WTC11 (cell line): ENCODE results near the gene ORAI1. TPM values are rescaled to one million over a fixed set of nuclear protein-coding genes. Genes with fewer than 3 reads are reported as not detected.

Source experiments
- ATAC-seq: fragments of 200-7000 bp; cut with Tn5 transposase; 2 replicates; pipeline ENCODE4 v1.10.0; 2021; ENCODE audit warnings: mild to moderate bottlenecking, moderate library complexity
- Bru-seq: library from RNA; stranded (reverse); fragments of 400-500 nt; gene quantifications from one replicate; lab custom pipeline; 2021; lab: Mats Ljungman, UMichigan
- CTCF ChIA-PET: fragments of 300-600 bp; sonication (Branson Sonifier 250); formaldehyde crosslinking; loops from one replicate; lab custom pipeline; 2021; ENCODE audit warnings: antibody characterized with exemption; lab: Charles Lee
- POLR2A ChIA-PET: fragments of 350-600 bp; sonication (Branson Sonifier 250); formaldehyde crosslinking; loops from one replicate; lab custom pipeline; 2021; ENCODE audit warnings: antibody characterized with exemption; lab: Charles Lee
- DNase-seq: peaks from one replicate; pipeline ENCODE4 v3.0.0; 2021; ENCODE audit warnings: low spot score
- H3K27ac Mint-ChIP-seq: 2 replicates; pipeline ENCODE4 v1.8.0; 2021; ENCODE audit warnings: mixed read lengths
- H3K27me3 Mint-ChIP-seq: 2 replicates; pipeline ENCODE4 v1.8.0; 2021; ENCODE audit warnings: low read depth, mild to moderate bottlenecking, moderate library complexity, mixed read lengths
- H3K36me3 Mint-ChIP-seq: 2 replicates; pipeline ENCODE4 v1.8.0; 2021; ENCODE audit warnings: mixed read lengths
- H3K4me1 Mint-ChIP-seq: 2 replicates; pipeline ENCODE4 v1.8.0; 2022; ENCODE audit warnings: mixed read lengths
- H3K4me3 Mint-ChIP-seq: 2 replicates; pipeline ENCODE4 v1.8.0; 2021; ENCODE audit warnings: mild to moderate bottlenecking, moderate library complexity, mixed read lengths
- H3K9me3 Mint-ChIP-seq: 2 replicates; pipeline ENCODE4 v1.8.0; 2021; ENCODE audit warnings: mixed read lengths
- FOXK1 ChIP-seq: sonication (generic); formaldehyde crosslinking; IDR thresholded peaks from 2 replicates; pipeline ENCODE4 v1.8.0; 2022; ENCODE audit warnings: mild to moderate bottlenecking, moderate library complexity, missing genetic modification reagents
- GABPB1 ChIP-seq: sonication (generic); formaldehyde crosslinking; IDR thresholded peaks from 2 replicates; pipeline ENCODE4 v1.8.1; 2023; ENCODE audit warnings: mild to moderate bottlenecking, missing genetic modification reagents
- NFATC4 ChIP-seq: fragments of 250-450 bp; sonication (Bioruptor Pico); IDR thresholded peaks from 2 replicates; pipeline ENCODE4 v1.9.0; 2021; ENCODE audit warnings: mild to moderate bottlenecking
- NFYB ChIP-seq: sonication (generic); formaldehyde crosslinking; conservative IDR thresholded peaks from 2 replicates; pipeline ENCODE4 v1.8.0; 2022; ENCODE audit warnings: low read depth, missing genetic modification reagents
- OVOL2 ChIP-seq: fragments of 250-450 bp; sonication (Bioruptor Pico); IDR thresholded peaks from 2 replicates; pipeline ENCODE4 v1.9.0; 2021; ENCODE audit warnings: mild to moderate bottlenecking, borderline replicate concordance
- SP1 ChIP-seq: sonication (generic); formaldehyde crosslinking; conservative IDR thresholded peaks from 2 replicates; pipeline ENCODE4 v1.8.1; 2022; ENCODE audit warnings: missing genetic modification reagents
- TEAD1 ChIP-seq: sonication (generic); formaldehyde crosslinking; IDR thresholded peaks from 2 replicates; pipeline ENCODE4 v1.8.0; 2022; ENCODE audit warnings: mild to moderate bottlenecking, missing genetic modification reagents
- ZBTB21 ChIP-seq: sonication (generic); formaldehyde crosslinking; IDR thresholded peaks from 2 replicates; pipeline ENCODE4 v1.8.1; 2023; ENCODE audit warnings: mild to moderate bottlenecking, missing genetic modification reagents, borderline replicate concordance
- ZNF138 ChIP-seq: sonication (generic); formaldehyde crosslinking; conservative IDR thresholded peaks from 2 replicates; pipeline ENCODE4 v1.8.1; 2022; ENCODE audit warnings: mild to moderate bottlenecking, moderate library complexity, missing genetic modification reagents
- ZNF232 ChIP-seq: sonication (generic); formaldehyde crosslinking; IDR thresholded peaks from 2 replicates; pipeline ENCODE4 v1.8.0; 2022; ENCODE audit warnings: mild to moderate bottlenecking, missing genetic modification reagents
- ZNF317 ChIP-seq: sonication (generic); formaldehyde crosslinking; IDR thresholded peaks from 2 replicates; pipeline ENCODE4 v1.8.1; 2023; ENCODE audit warnings: low read depth, mild to moderate bottlenecking, moderate library complexity, missing genetic modification reagents, borderline replicate concordance
- ZNF416 ChIP-seq: fragments of 250-450 bp; sonication (Bioruptor Pico); IDR thresholded peaks from 2 replicates; pipeline ENCODE4 v1.9.0; 2021; ENCODE audit warnings: mild to moderate bottlenecking, inconsistent platforms
- ZNF423 ChIP-seq: fragments of 250-450 bp; sonication (Bioruptor Pico); IDR thresholded peaks from 2 replicates; pipeline ENCODE4 v2.1.2; 2022; ENCODE audit warnings: mild to moderate bottlenecking, moderate library complexity
- long read RNA-seq, 3 experiments: library from RNA in 1 of 3; library from capped mRNA in 1 of 3; library from polyadenylated mRNA in 1 of 3; unstranded in 2 of 3; stranded (forward) in 1 of 3; transcript quantifications; one replicate each; pipeline ENCODE4 v2.0.0, GENCODE V29; 2021
- total RNA-seq: library from RNA; stranded (reverse); gene quantifications from 3 replicates; pipeline ENCODE4 v1.2.3, GENCODE V29; 2021
- TF ChIP-seq, protein P1 (sequence below): sonication (generic); formaldehyde crosslinking; IDR thresholded peaks from 2 replicates; pipeline ENCODE4 v1.8.0; 2022; ENCODE audit warnings: mild to moderate bottlenecking, missing genetic modification reagents
- TF ChIP-seq, protein P2 (sequence below): sonication (generic); formaldehyde crosslinking; IDR thresholded peaks from 2 replicates; pipeline ENCODE4 v1.8.1; 2022; ENCODE audit warnings: low read depth, mild to moderate bottlenecking, moderate library complexity, missing genetic modification reagents, borderline replicate concordance
- TF ChIP-seq, protein P3 (sequence below): fragments of 250-450 bp; sonication (Bioruptor Pico); IDR thresholded peaks from 2 replicates; pipeline ENCODE4 v1.9.0; 2021; ENCODE audit warnings: mild to moderate bottlenecking
- TF ChIP-seq, protein P4 (sequence below): sonication (generic); formaldehyde crosslinking; IDR thresholded peaks from 2 replicates; pipeline ENCODE4 v1.8.1; 2023; ENCODE audit warnings: mild to moderate bottlenecking, missing genetic modification reagents
- TF ChIP-seq, protein P5 (sequence below): sonication (generic); formaldehyde crosslinking; IDR thresholded peaks from 2 replicates; pipeline ENCODE4 v1.8.1; 2022; ENCODE audit warnings: mild to moderate bottlenecking, moderate library complexity, missing genetic modification reagents
- TF ChIP-seq, protein P6 (sequence below): sonication (generic); formaldehyde crosslinking; IDR thresholded peaks from 2 replicates; pipeline ENCODE4 v1.8.1; 2023; ENCODE audit warnings: mild to moderate bottlenecking, moderate library complexity, missing genetic modification reagents
- TF ChIP-seq, protein P7 (sequence below): sonication (generic); formaldehyde crosslinking; IDR thresholded peaks from 2 replicates; pipeline ENCODE4 v1.8.0; 2023; ENCODE audit warnings: mild to moderate bottlenecking, missing genetic modification reagents
- TF ChIP-seq, protein P8 (sequence below): sonication (generic); formaldehyde crosslinking; IDR thresholded peaks from 2 replicates; pipeline ENCODE4 v1.8.1; 2023; ENCODE audit warnings: mild to moderate bottlenecking, missing genetic modification reagents, moderate library complexity
- TF ChIP-seq, protein P9 (sequence below): sonication (generic); formaldehyde crosslinking; IDR thresholded peaks from 2 replicates; pipeline ENCODE4 v1.8.0; 2022; ENCODE audit warnings: mild to moderate bottlenecking, missing genetic modification reagents

Gene ORAI1
- total RNA-seq, result 27.7 to 28.9 TPM (median 28.6 TPM) in 3 replicates
- percentile 73 among the genes with signal in this experiment for Bru-seq, nascent RNA
- long read RNA-seq, experiment 1, transcript ORAI1-203 (2 exons, 2,138 nt), result major isoform, 107 of 119 reads
- long read RNA-seq, experiment 1, partial matches to known transcripts, result 0 of 119 reads
- long read RNA-seq, experiment 1, other reads (novel, unspliced or antisense), result 8 of 119 reads
- long read RNA-seq, experiment 2, transcript ORAI1-203 (2 exons, 2,138 nt), result major isoform, 69 of 81 reads
- long read RNA-seq, experiment 2, partial matches to known transcripts, result 8 of 81 reads
- long read RNA-seq, experiment 2, other reads (novel, unspliced or antisense), result 4 of 81 reads
- long read RNA-seq, experiment 3, result 0 reads

DNA sequence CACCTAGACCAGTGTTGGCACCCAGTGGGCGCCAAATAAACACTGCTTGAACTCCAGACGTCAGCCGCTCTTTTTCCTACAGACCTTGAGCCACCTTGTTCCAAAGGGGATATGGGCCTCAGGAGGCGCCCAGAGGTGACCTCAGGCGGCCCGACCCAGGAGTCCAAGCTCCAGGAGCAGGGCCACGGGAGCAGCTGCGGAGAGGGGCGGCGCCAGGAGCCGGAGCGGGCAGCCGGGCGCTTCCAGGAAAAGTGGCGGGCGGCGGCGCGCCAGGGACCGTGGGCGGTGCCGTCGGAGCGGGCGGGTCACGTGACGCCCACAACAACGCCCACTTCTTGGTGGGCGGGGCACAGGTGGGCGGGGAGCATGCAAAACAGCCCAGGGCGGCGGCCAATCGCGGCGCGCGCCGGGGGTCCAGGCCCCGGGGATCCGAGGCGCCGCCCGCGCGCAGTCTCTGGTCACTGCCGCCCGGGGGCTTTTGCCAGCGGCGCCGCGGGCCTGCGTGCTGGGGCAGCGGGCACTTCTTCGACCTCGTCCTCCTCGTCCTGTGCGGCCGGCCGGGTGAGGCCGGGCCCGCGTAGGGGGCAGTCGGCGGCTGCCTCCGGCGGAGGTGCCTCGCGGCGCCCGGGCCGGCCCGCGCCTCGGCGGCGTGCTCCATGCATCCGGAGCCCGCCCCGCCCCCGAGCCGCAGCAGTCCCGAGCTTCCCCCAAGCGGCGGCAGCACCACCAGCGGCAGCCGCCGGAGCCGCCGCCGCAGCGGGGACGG is at the start of gene ORAI1:
ORAI1 (plus strand) TSS at position 444 of the 766 bp plus-strand sequence.
- Mint-ChIP-seq H3K4me3 (peak within 1 kb of the TSS; percentile 81), H3K27me3 (no peaks in the 10 kb centered on the region), H3K27ac (peak within 1 kb of the TSS; percentile 80), H3K36me3 (peaks cover 6% of the 10 kb centered on the region; the same call in 1 of the 2 replicates), H3K9me3 (no peaks in the 10 kb centered on the region), H3K4me1 (peaks cover 49% of the 10 kb centered on the region)
- peak; percentile 96 for DNase-seq
- ATAC-seq, result peak; percentile 72
- POLR2A ChIA-PET, result interaction anchor here (0.6 to 4.3 kb wide), 12 partner anchors 12 to 183 kb away, joined by 3 to 73 read pairs (median 4); partner anchors contain the start of genes KDM2B, MORN3 and TMEM120B
- CTCF ChIA-PET, result interaction anchor here (1.0 to 6.6 kb wide), 19 partner anchors 10 to 126 kb away, joined by 3 to 67 read pairs (median 7); partner anchors contain the start of genes KDM2B and MORN3
- TF ChIP-seq GABPB1 (peak; percentile 14; the same call in 1 of the 2 replicates), NFYB (CRISPR knock-in tag) (no peak), ZNF317 (CRISPR knock-in tag) (no peak), TEAD1 (0 out of 2 replicates have a peak, but pooled peaks have one; percentile 17), ZNF416 (CRISPR knock-in tag) (0 out of 2 replicates have a peak, but pooled peaks have one; percentile 16), ZNF138 (CRISPR knock-in tag) (no peak), ZNF423 (CRISPR knock-in tag) (peak; percentile 55), SP1 (CRISPR knock-in tag) (peak; percentile 94), ZNF232 (CRISPR knock-in tag) (no peak), FOXK1 (CRISPR knock-in tag) (peak; percentile 87), OVOL2 (CRISPR knock-in tag) (no peak), ZBTB21 (CRISPR knock-in tag) (no peak), NFATC4 (no peak)
- TF ChIP-seq, protein P1, sequence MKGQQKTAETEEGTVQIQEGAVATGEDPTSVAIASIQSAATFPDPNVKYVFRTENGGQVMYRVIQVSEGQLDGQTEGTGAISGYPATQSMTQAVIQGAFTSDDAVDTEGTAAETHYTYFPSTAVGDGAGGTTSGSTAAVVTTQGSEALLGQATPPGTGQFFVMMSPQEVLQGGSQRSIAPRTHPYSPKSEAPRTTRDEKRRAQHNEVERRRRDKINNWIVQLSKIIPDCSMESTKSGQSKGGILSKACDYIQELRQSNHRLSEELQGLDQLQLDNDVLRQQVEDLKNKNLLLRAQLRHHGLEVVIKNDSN (CRISPR knock-in tag), result peak; percentile 98
- TF ChIP-seq, protein P2, sequence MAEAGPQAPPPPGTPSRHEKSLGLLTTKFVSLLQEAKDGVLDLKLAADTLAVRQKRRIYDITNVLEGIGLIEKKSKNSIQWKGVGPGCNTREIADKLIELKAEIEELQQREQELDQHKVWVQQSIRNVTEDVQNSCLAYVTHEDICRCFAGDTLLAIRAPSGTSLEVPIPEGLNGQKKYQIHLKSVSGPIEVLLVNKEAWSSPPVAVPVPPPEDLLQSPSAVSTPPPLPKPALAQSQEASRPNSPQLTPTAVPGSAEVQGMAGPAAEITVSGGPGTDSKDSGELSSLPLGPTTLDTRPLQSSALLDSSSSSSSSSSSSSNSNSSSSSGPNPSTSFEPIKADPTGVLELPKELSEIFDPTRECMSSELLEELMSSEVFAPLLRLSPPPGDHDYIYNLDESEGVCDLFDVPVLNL, result no peak
- TF ChIP-seq, protein P3, sequence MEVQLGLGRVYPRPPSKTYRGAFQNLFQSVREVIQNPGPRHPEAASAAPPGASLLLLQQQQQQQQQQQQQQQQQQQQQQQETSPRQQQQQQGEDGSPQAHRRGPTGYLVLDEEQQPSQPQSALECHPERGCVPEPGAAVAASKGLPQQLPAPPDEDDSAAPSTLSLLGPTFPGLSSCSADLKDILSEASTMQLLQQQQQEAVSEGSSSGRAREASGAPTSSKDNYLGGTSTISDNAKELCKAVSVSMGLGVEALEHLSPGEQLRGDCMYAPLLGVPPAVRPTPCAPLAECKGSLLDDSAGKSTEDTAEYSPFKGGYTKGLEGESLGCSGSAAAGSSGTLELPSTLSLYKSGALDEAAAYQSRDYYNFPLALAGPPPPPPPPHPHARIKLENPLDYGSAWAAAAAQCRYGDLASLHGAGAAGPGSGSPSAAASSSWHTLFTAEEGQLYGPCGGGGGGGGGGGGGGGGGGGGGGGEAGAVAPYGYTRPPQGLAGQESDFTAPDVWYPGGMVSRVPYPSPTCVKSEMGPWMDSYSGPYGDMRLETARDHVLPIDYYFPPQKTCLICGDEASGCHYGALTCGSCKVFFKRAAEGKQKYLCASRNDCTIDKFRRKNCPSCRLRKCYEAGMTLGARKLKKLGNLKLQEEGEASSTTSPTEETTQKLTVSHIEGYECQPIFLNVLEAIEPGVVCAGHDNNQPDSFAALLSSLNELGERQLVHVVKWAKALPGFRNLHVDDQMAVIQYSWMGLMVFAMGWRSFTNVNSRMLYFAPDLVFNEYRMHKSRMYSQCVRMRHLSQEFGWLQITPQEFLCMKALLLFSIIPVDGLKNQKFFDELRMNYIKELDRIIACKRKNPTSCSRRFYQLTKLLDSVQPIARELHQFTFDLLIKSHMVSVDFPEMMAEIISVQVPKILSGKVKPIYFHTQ (CRISPR knock-in tag), result no peak
- TF ChIP-seq, protein P4, sequence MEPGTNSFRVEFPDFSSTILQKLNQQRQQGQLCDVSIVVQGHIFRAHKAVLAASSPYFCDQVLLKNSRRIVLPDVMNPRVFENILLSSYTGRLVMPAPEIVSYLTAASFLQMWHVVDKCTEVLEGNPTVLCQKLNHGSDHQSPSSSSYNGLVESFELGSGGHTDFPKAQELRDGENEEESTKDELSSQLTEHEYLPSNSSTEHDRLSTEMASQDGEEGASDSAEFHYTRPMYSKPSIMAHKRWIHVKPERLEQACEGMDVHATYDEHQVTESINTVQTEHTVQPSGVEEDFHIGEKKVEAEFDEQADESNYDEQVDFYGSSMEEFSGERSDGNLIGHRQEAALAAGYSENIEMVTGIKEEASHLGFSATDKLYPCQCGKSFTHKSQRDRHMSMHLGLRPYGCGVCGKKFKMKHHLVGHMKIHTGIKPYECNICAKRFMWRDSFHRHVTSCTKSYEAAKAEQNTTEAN (CRISPR knock-in tag), result no peak
- TF ChIP-seq, protein P5, sequence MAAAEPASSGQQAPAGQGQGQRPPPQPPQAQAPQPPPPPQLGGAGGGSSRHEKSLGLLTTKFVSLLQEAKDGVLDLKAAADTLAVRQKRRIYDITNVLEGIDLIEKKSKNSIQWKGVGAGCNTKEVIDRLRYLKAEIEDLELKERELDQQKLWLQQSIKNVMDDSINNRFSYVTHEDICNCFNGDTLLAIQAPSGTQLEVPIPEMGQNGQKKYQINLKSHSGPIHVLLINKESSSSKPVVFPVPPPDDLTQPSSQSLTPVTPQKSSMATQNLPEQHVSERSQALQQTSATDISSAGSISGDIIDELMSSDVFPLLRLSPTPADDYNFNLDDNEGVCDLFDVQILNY, result peak; percentile 54; the same call in 1 of the 2 replicates
- TF ChIP-seq, protein P6, sequence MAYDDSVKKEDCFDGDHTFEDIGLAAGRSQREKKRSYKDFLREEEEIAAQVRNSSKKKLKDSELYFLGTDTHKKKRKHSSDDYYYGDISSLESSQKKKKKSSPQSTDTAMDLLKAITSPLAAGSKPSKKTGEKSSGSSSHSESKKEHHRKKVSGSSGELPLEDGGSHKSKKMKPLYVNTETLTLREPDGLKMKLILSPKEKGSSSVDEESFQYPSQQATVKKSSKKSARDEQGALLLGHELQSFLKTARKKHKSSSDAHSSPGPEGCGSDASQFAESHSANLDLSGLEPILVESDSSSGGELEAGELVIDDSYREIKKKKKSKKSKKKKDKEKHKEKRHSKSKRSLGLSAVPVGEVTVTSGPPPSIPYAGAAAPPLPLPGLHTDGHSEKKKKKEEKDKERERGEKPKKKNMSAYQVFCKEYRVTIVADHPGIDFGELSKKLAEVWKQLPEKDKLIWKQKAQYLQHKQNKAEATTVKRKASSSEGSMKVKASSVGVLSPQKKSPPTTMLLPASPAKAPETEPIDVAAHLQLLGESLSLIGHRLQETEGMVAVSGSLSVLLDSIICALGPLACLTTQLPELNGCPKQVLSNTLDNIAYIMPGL (CRISPR knock-in tag), result no peak
- TF ChIP-seq, protein P7, sequence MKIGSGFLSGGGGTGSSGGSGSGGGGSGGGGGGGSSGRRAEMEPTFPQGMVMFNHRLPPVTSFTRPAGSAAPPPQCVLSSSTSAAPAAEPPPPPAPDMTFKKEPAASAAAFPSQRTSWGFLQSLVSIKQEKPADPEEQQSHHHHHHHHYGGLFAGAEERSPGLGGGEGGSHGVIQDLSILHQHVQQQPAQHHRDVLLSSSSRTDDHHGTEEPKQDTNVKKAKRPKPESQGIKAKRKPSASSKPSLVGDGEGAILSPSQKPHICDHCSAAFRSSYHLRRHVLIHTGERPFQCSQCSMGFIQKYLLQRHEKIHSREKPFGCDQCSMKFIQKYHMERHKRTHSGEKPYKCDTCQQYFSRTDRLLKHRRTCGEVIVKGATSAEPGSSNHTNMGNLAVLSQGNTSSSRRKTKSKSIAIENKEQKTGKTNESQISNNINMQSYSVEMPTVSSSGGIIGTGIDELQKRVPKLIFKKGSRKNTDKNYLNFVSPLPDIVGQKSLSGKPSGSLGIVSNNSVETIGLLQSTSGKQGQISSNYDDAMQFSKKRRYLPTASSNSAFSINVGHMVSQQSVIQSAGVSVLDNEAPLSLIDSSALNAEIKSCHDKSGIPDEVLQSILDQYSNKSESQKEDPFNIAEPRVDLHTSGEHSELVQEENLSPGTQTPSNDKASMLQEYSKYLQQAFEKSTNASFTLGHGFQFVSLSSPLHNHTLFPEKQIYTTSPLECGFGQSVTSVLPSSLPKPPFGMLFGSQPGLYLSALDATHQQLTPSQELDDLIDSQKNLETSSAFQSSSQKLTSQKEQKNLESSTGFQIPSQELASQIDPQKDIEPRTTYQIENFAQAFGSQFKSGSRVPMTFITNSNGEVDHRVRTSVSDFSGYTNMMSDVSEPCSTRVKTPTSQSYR (CRISPR knock-in tag), result no peak
- TF ChIP-seq, protein P8, sequence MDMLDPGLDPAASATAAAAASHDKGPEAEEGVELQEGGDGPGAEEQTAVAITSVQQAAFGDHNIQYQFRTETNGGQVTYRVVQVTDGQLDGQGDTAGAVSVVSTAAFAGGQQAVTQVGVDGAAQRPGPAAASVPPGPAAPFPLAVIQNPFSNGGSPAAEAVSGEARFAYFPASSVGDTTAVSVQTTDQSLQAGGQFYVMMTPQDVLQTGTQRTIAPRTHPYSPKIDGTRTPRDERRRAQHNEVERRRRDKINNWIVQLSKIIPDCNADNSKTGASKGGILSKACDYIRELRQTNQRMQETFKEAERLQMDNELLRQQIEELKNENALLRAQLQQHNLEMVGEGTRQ, result peak; percentile 99
- TF ChIP-seq, protein P9, sequence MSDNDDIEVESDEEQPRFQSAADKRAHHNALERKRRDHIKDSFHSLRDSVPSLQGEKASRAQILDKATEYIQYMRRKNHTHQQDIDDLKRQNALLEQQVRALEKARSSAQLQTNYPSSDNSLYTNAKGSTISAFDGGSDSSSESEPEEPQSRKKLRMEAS, result peak; percentile 67
